HG02970 (cell line): ENCODE data around the gene ERG.

Experiments used
- ATAC-seq: cut with Tn5 transposase; IDR thresholded peaks from one replicate; pipeline ENCODE4 v1.9.1; 2021; ENCODE audit warnings: mild to moderate bottlenecking, moderate library complexity, moderate number of reproducible peaks; ENCODE audit not compliant: unreplicated experiment, low FRiP score

Gene ERG

DNA sequence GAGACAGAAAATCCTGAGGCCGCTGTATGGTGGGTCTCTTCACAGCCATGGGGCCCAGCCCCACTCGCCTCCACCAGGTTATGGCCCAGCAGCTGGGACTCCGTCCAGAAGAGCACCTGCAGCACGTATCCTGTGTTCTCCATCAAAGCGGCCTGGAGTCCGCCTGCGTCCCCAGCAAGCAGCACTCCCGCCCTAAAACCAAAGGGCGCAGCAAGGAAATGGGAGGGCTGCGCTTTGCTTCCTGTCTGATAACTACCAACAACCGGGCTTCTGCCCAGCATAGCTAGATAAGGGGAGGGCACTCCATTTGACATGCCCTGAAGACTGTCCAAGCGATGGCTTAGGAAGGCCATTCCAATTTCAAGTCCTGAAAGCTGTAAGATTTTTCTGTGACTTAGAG is 121.6 kb downstream of the ERG start:
- no peak for ATAC-seq

DNA sequence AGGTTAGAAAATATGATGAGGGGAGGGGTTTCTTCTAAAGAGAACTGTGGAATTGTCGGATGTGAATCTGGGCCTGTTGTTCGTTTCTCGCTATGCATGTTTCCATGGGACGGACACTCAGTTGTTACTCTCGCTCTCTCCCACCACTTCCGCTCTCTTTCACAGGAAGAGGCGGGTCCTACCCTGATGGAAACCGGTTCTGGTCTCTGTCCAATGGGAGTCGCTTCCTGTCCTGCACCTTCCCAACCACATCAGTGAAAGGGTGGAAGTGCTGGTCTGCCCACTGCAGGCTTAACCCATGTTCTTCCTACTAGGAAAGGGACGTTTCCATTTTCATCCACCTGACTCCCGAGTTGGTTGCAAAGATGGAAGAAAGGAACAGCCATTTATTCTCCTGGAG is 122.0 kb downstream of the ERG start:
- no peak for ATAC-seq

DNA sequence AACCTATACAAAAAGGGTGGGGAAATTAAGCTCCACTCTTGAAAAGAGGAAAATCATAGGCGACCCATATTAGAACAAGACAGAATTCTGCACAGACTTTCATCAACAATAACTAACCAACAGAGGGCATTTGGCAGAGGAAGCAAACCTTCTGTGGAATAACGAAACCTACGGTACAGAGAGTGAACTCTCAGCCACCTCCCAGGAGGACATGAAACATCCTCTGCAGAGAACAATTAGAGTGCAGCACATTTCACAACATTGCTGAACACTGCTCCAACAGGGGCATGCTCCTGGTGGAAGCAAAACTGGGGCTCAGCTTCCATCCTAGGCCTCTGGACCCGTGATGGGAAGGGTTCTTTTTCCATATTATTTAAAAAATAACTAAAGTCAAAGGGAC is 130.6 kb downstream of the ERG start:
- no peak for ATAC-seq

DNA sequence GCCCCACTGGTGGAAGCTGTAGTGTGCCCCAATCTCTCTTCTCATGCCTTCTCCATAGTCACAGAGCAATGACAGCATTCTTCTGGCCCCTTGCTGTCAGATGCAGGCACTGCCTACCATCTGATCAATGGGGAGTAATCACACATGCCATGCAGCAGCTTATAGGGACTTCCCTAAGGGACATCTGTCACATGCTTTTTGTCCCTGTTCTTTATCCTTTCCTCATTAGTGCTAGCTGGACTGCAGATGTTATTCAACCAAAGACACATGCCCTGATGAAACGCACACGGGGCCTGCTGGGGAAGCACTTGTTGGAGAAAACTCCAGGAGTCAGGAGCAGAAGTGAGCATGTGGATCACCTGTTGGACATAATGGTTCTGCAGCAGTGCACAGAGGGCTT is 132.8 kb downstream of the ERG start:
- ATAC-seq, result no peak

DNA sequence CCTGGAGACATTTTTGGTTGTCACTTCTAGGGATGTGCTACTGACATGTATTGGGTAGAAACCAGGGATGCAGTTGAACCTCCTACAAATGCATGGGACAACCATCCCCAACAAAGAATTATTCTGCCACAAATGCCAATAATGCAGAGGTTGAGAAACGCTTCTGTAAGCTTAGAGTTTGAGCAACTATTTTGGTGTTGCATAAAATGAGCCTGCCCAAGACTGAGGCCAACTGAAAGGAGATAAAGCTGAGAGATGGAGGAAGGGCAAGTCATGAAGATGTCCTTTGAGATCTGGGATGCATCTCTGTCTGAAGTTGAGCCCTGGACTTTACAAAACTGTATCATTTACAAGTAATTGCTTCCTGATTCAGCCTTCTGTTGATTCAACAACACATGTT is 134.6 kb downstream of the ERG start:
- ATAC-seq, result no peak

DNA sequence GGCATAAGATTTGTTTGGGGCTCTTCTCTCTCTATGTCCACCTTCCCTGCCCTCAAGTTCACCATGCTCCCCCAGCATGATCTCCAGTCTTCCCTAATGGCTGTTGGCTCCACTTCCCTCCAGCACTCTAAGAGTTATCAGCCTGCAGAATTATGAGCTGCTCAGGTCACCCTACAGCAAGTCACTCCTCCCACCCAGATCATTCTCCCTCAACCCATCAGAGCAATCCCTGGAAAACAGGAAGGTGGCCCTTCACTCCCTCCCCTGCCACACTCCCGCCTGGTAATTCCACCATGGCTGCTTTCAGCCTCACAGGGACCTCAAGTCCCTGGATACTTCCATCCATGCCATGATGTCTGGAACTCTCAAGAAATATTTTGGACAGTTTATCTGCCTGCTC is 137.0 kb downstream of the ERG start:
- ATAC-seq, result no peak

DNA sequence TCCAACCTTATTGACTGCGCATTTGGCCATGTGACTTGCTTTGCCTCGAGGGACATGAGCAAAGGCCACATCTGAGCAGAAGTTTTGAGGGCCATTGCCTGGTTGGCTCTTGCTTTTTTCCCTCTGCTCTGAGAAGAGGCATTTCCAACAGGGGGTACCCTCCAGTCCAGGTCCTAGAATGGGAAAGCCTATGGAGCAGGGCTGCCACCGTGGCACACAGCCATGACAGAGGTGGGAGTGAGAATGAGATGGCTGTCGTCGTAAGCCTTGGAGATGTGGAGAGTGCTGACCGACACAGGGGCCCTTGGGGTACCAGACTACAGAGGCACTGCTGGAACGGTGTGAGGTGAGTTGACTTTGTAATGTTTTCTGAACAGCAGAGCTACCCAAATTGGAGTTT is 138.4 kb downstream of the ERG start:
- ATAC-seq, result no peak

DNA sequence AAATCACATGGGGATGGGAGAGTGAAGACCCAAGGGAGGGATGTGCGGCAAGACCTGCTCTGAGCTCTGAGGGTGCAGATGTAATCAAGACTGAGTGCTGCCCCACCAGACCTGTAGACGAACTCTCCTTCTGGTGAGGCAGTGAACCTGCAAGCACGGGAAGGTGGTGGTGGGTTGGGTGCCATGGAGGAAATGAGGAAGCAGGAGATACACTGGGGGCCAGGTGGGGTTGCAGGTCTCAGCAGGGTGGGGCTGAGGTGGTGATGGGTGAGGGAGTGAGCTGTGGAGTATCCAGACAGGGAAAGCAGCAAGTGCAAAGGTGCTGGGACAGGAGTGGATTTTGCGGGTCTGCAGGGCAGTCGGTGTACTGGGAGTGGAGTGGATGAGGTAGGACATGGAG is 139.2 kb downstream of the ERG start:
- ATAC-seq, result no peak

DNA sequence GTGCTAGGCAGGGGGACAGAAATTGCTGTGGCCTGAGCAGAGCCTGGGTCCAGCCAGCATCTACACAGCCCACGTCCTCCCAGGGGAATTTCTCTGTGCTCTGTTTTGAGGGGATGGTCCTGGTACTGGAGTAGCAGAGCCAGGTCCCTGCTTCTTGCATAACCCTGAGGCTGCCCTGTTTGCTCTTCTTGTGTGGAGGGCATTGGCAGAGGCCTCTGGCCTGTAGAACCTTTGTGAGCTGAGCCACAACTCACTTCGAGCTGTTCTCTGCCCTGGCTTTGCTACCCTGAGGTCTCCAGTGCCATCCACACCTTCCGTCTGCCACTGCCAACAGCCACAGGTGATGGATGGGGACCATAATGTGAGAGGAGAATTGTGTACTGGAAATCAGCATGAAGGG is 139.6 kb downstream of the ERG start:
- no peak for ATAC-seq

DNA sequence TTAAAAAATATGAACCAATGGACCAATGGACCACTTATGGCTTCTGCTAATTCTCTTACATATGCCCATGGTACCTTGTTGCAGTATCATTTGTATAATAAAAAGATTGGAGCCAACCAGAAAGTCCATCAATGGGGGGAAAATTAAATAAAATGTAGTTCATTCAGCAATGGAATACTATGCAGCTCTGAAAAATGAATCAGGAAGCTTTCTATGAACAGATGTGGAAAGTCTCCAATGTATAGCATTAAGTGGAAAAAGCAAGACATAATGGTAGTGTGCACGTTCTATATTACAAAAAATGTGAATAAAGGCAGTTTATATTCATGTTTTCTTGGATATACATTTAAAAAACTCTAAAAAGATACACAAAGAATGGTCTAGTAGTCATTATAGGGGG is 140.2 kb downstream of the ERG start:
- no peak for ATAC-seq

DNA sequence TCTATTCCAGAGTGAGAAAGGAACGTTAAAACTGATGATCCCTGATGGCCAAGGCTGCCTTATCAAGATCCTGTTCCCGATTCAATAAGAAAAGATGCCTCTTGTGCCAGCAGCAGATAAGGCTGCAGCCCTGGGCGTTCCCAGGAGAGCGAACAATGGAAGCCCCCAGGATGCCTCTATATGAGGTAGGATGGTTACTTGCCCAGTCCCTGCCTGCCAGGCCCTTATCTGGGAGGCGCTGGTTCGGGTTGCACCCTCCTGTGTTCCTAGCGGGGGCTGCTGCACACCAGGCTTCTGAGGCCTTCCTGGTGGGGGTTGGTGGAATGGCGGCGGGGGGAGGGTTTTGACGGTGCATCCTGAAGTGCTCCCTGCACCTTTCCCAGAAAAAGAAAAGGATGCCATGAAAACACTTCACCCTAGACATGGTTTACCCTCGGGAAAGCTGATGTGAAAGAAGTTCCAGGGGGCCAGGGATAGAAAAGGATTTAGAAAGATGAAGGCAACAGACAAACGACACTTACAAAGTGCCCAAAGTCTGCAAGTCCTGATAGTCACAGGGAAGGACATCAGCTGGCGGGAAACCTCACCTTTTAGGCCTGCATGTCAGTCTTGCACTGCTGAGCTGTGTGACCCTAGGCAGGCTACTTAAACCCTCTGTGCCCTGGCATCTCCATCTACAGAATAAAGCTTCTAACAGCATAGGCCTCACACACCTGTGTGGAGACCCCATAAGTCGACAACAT is 141.2 kb downstream of the ERG start:
- no peak for ATAC-seq

DNA sequence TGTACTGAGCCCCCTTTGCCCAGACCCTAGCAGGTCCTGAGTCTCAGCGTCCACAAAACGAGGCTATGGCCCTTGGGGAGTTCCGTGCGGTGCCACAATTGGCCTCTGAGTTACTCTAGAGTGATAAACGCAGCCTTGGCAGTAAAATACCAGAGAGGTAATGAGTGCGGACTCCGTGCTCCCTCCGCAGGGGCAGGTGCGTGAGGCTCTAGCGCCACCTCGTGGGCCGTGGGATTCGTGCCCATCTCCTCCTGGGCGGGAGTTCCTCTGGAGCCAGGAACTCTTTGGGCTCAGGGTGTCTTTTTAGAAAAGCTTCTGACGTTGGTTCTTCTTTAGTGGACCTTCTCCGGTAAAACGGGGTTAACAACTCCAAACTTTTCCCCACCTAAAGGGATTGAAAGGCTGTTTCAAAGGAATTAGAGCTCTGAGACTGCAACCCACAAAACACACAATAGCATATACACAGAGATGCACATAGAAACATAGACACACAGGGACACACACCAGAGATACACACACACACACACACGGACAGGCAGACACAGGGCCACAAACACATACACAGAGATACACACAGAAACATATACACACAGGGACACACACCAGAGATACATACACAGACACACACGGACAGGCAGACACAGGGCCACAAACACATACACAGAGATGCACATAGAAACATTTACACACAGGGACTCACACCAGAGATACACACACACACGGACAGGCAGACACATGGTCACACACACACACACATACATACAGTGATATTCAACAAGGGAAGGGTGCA is 142.1 kb downstream of the ERG start:
- no peak for ATAC-seq

DNA sequence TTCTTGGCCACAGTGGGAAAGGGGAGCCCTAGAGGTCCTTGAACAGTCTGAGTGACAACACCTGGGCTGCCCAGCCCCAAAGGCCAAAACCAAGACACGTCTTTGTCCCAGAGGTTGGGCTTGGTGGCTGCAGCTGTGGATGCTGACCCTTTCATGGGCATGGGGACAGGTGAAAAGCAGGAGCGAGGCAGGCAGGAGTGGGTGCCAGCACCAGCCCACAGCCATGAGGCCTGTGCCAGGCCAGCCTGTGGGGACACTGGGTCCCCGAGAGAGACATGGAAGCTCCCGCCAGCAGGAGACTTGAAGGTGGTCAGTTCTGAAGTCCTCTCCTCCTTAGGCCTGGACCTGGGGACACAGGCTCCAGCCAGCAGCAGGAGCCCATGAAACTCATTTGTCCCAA is 142.9 kb downstream of the ERG start:
- ATAC-seq, result no peak

DNA sequence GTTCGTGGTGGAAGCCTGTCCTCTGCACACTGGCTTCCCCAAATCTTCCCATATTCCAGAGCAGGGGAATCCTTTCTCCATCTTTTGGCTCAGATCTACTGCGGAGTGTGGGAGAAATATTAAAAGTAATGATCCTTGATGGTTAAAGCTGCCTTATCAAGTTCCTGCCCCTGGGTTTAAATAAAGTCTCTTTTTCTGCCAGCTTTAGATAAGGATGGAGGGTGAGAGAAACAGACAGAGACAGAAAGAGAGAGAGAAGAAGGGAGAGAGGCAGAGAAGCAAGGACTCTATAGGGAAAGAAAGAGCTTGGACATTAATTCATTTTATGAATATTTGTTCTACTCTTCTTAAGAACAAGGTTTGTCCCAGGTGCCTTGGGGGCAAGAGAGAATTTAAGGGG is 143.5 kb downstream of the ERG start:
- ATAC-seq, result no peak

DNA sequence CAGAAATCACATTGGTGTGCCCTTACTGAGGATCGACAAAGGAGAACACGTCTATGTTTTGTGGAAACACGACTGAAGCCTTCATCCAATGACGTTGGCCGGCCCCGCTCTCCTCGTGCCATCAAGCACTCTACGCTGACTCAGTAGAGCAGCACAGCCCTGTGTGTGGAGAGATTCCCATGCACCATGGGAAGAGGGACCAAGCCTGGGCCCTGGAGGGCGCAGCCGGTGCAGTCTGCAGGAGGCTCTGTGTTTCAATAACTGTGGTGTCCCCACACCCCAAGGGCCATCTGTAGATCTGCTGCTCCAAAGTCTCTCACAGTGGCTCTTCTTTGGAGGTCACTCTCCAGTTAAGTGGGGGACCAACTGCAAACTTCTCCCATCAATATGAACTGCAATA is 144.0 kb downstream of the ERG start:
- no peak for ATAC-seq

DNA sequence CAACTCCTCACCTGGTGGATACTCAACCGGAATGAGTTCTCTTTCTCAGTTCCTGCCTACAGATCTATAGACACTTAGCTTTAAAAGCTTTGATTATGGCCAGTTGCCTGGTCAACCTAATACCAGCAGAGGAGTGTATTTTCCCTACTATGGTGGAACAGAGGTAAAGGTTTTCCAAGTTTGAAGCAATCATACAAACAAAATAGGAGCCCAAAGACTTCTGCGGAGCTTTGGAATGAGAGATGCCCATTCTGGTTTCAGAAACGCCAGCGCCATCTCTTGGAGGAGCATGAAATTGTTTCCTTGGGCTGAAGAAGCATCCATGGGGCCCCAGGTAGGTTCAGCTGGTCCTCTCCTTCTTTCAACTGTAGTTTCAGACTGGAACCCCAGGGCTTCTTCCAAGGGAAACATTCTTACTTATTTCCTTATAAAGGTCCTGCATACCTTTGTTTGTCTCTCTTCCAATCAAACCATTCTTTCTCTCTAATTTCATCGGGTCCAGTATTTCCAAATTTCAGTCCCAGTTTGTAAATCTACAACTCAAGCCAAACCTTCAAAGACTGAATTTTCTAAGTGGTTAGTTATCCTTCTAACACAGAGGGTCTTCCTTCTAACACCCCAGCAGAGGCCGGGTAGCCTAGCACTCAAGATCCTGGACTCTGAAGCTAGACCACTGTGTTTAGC is 145.6 kb downstream of the ERG start:
- no peak for ATAC-seq

DNA sequence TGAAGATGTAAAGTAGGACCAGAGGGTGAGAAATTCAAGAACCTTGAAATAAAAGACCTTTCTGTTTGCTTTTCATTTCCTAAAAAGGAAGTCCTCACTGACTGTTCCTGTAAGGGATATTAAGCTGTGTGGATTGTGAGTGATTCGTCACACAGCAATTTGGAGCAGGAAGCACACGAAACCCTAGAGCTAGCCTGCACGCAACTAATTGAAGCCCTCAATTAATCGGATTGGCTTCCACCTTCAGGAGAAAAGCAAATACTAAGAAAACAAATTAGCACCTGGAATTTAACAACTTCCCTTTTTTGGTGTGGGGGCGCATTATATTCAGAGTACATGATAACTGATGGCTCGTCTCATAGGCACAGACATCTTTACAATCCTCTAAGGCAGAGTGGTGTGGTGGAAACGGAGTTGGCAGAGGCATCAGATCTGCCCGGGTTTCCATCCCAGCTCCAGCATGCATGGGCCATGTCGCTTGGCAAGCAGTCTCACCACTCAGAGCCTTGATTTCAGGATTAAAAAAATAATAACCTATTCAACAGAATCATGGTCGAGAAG is 146.2 kb downstream of the ERG start:
- ATAC-seq, result no peak

DNA sequence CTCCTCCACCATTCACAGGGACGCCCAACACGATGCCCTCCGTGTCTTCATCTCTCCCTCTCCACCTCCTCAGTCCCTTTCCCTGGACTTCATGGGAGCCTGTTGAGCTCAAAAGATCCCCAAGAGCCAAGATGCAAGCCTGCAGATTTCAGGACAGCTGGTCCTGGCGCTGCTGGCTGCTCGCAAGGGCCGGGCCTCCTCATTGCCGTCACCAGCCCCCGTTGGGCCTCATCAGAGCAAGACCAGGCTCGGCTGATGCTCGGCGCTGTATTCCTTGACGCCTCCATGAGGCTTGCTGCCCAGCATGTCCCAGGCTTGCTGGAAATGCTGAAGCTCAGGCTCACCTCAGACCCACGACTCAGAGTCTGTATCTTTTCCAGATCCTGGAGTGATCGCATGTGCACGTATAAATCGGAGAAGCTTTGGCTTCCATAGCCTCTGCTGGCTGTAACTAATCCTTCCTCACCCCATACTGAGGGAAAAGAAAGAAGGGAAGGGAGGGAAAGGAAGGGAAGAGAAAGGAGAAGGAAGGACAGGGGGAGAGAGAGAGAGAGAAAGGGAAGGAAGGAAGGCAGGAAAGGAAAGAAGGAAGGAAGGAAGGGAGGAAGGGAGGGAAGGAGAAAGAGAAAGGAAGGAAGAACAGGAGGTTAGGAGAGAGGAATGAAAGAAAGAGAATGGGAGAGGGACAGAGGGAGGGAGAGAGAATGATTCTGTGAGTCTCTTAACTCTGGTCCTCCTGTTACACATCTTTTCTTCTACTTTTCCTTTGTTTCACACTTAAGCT is 146.9 kb downstream of the ERG start:
- no peak for ATAC-seq

DNA sequence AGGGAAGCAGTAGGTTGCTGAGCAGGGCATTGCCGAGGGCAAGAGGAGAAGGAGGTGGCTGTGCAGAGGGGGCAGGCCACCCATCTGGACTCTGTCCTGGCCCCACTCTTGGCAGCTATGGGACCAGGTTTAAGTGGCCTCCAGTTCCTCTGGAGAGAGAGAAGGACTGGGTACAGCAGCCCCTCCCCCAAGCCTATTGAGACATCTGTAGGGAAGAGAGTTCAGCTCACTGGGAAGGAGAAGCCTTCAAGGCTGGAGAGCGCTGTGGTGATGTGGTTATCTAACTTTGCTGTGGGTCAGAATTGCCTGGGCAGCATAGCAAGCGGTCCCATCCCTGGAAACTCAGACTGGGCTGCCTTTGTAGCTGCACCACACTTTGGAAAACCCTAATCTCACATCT is 147.6 kb downstream of the ERG start:
- no peak for ATAC-seq

DNA sequence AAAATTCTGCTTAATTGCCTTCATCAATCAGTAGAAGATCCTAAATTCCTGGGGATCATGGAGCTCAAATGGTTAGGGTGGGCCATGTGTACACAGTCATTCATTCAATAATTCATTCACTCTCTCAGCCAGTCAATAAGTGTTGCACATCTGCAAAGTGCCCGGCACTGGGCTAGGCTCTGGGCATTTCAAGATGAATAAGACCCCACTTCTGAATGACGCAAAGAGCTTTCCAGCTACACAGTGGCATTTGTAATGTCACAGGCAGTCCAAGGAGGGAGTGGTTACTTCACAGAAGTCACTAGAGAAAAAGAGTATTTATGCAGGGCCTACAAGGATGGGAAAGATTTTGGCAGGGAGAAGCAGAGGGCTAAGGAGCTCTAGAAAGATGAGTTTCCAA is 148.3 kb downstream of the ERG start:
- ATAC-seq, result no peak
